HG02798 (cell line): ENCODE data around the gene PPP2R5E.

Source experiments
- ATAC-seq: cut with Tn5 transposase; IDR thresholded peaks from one replicate; pipeline ENCODE4 v1.9.1; 2021; ENCODE audit warnings: mild to moderate bottlenecking; ENCODE audit not compliant: unreplicated experiment, poor library complexity

PPP2R5E gene

GRCh38 chr14:63474844-63475243 is 68.3 kb downstream of the PPP2R5E start:
- ATAC-seq, result no peak

GRCh38 chr14:63474111-63474510 is 69.1 kb downstream of the PPP2R5E start:
- ATAC-seq, result no peak

- no peak for ATAC-seq
Measured at GRCh38 chr14:63472986-63473788, 70.0 kb downstream of the PPP2R5E start.

GRCh38 chr14:63470962-63471793 is 72.0 kb downstream of the PPP2R5E start:
- peak; percentile 88 for ATAC-seq

GRCh38 chr14:63468294-63468693 is 74.9 kb downstream of the PPP2R5E start:
- ATAC-seq, result no peak

GRCh38 chr14:63467440-63468072 is 75.6 kb downstream of the PPP2R5E start:
- ATAC-seq, result no peak

GRCh38 chr14:63465347-63465746 is 77.8 kb downstream of the PPP2R5E start:
- ATAC-seq, result no peak

- no peak for ATAC-seq
Measured at GRCh38 chr14:63460680-63461369, 82.4 kb downstream of the PPP2R5E start.

- ATAC-seq, result no peak
Measured at GRCh38 chr14:63459738-63460137, 83.4 kb downstream of the PPP2R5E start.

GRCh38 chr14:63457498-63457897 is 85.7 kb downstream of the PPP2R5E start:
- ATAC-seq, result no peak

GRCh38 chr14:63454863-63455622 is 88.1 kb downstream of the PPP2R5E start:
- ATAC-seq, result peak; percentile 49

GRCh38 chr14:63454436-63454835 is 88.7 kb downstream of the PPP2R5E start:
- no peak for ATAC-seq

GRCh38 chr14:63453443-63453936 is 89.7 kb downstream of the PPP2R5E start:
- no peak for ATAC-seq

- ATAC-seq, result no peak
Measured at GRCh38 chr14:63452796-63453195, 90.4 kb downstream of the PPP2R5E start.

GRCh38 chr14:63448841-63449240 is 94.3 kb downstream of the PPP2R5E start:
- no peak for ATAC-seq

- no peak for ATAC-seq
Measured at GRCh38 chr14:63444588-63444987, 98.6 kb downstream of the PPP2R5E start.

- no peak for ATAC-seq
Measured at GRCh38 chr14:63443988-63444387, 99.2 kb downstream of the PPP2R5E start.

- ATAC-seq, result no peak
Measured at GRCh38 chr14:63443361-63443760, 99.8 kb downstream of the PPP2R5E start.

GRCh38 chr14:63438065-63438757 is 105.0 kb downstream of the PPP2R5E start:
- ATAC-seq, result peak; percentile 60
